SK-N-SH treated with all-trans-retinoic acid at 6 μM for 48 hours (cell line): ENCODE measurements around the gene TEAD4.
A peak's percentile ranks its signal among the peaks of the same experiment; 100 is the strongest.

Experiments
- ATAC-seq: fragments of 200-7000 bp; cut with Tn5 transposase; 3 replicates; pipeline ENCODE4 v1.9.1; 2020; ENCODE audit warnings: mild to moderate bottlenecking, moderate library complexity
- ARNTL ChIP-seq: fragments of 450-650 bp; formaldehyde crosslinking; IDR thresholded peaks from 2 replicates; pipeline ENCODE4 v1.5.0; 2020; ENCODE audit warnings: low read depth, mild to moderate bottlenecking, moderate library complexity, borderline replicate concordance
- CREB5 ChIP-seq: fragments of 250-450 bp; sonication (Bioruptor Pico); IDR thresholded peaks from 2 replicates; pipeline ENCODE4 v1.5.1; 2020; ENCODE audit warnings: low read depth, mild to moderate bottlenecking, moderate library complexity
- CSDC2 ChIP-seq: fragments of 250-450 bp; sonication (Bioruptor Pico); IDR thresholded peaks from 2 replicates; pipeline ENCODE4 v1.5.0; 2020; ENCODE audit warnings: mild to moderate bottlenecking, moderate library complexity
- CSRNP3 ChIP-seq: fragments of 250-450 bp; sonication (Bioruptor Pico); IDR thresholded peaks from 2 replicates; pipeline ENCODE4 v1.5.1; 2021; ENCODE audit warnings: mild to moderate bottlenecking, moderate library complexity
- ESRRG ChIP-seq: fragments of 250-450 bp; sonication (Bioruptor Pico); IDR thresholded peaks from 2 replicates; pipeline ENCODE4 v1.6.1; 2021; ENCODE audit warnings: mild to moderate bottlenecking
- GLIS3 ChIP-seq: fragments of 250-450 bp; sonication (Bioruptor Pico); IDR thresholded peaks from 2 replicates; pipeline ENCODE4 v1.5.0; 2020; ENCODE audit warnings: mild to moderate bottlenecking, moderate library complexity
- ISL1 ChIP-seq: fragments of 250-450 bp; sonication (Bioruptor Pico); IDR thresholded peaks from 2 replicates; pipeline ENCODE4 v2.1.2; 2022; ENCODE audit warnings: mild to moderate bottlenecking, moderate library complexity
- OSR1 ChIP-seq: fragments of 250-450 bp; sonication (Bioruptor Pico); IDR thresholded peaks from 2 replicates; pipeline ENCODE4 v1.8.0; 2022; ENCODE audit warnings: moderate library complexity, mild to moderate bottlenecking, inconsistent platforms
- PATZ1 ChIP-seq: fragments of 250-450 bp; sonication (Bioruptor Pico); IDR thresholded peaks from 2 replicates; pipeline ENCODE4 v1.8.0; 2020; ENCODE audit warnings: mild to moderate bottlenecking, moderate library complexity, borderline replicate concordance
- PPARA ChIP-seq: fragments of 250-450 bp; sonication (Bioruptor Pico); IDR thresholded peaks from 2 replicates; pipeline ENCODE4 v1.5.0; 2020; ENCODE audit warnings: mild to moderate bottlenecking, borderline replicate concordance
- RARB ChIP-seq: fragments of 250-450 bp; sonication (Bioruptor Pico); IDR thresholded peaks from 2 replicates; pipeline ENCODE4 v1.8.0; 2021; ENCODE audit warnings: mild to moderate bottlenecking, moderate library complexity
- SNAI2 ChIP-seq: fragments of 250-450 bp; sonication (Bioruptor Pico); IDR thresholded peaks from 2 replicates; pipeline ENCODE4 v1.5.0; 2020; ENCODE audit warnings: mild to moderate bottlenecking, moderate library complexity
- TSHZ2 ChIP-seq: fragments of 250-450 bp; sonication (Bioruptor Pico); IDR thresholded peaks from 2 replicates; pipeline ENCODE4 v1.5.0; 2020; ENCODE audit warnings: mild to moderate bottlenecking, moderate library complexity
- ZC3H10 ChIP-seq: fragments of 250-450 bp; sonication (Bioruptor Pico); IDR thresholded peaks from 2 replicates; pipeline ENCODE4 v1.5.1; 2021; ENCODE audit warnings: mild to moderate bottlenecking, moderate library complexity
- ZFP3 ChIP-seq: fragments of 250-450 bp; sonication (Bioruptor Pico); IDR thresholded peaks from 2 replicates; pipeline ENCODE4 v1.5.0; 2020; ENCODE audit warnings: mild to moderate bottlenecking, moderate library complexity
- ZFP30 ChIP-seq: fragments of 450-650 bp; formaldehyde crosslinking; IDR thresholded peaks from 2 replicates; pipeline ENCODE4 v1.5.0; 2022; ENCODE audit warnings: mild to moderate bottlenecking, moderate library complexity
- ZNF565 ChIP-seq: fragments of 450-650 bp; formaldehyde crosslinking; conservative IDR thresholded peaks from 2 replicates; pipeline ENCODE4 v1.5.0; 2020; ENCODE audit warnings: low read depth, mild to moderate bottlenecking, moderate library complexity
- ZNF70 ChIP-seq: fragments of 450-650 bp; formaldehyde crosslinking; IDR thresholded peaks from 2 replicates; pipeline ENCODE4 v1.5.0; 2020; ENCODE audit warnings: mild to moderate bottlenecking, moderate library complexity
- ZNF8 ChIP-seq: fragments of 450-650 bp; formaldehyde crosslinking; IDR thresholded peaks from 2 replicates; pipeline ENCODE4 v1.5.0; 2020; ENCODE audit warnings: mild to moderate bottlenecking, moderate library complexity

The TEAD4 gene

GRCh38 chr12:3002646-3003045 lies 43.4 kb downstream of the TEAD4 start:
- ATAC-seq: no peak
- TF ChIP-seq SNAI2 (CRISPR knock-in tag) (no peak), CSDC2 (CRISPR knock-in tag) (no peak), ZC3H10 (CRISPR knock-in tag) (no peak), ZNF565 (CRISPR knock-in tag) (no peak), CREB5 (no peak), OSR1 (CRISPR knock-in tag) (no peak), TSHZ2 (no peak), RARB (CRISPR knock-in tag) (no peak), ZNF8 (CRISPR knock-in tag) (no peak), CSRNP3 (CRISPR knock-in tag) (no peak), ZFP3 (CRISPR knock-in tag) (no peak), ARNTL (CRISPR knock-in tag) (no peak), ZFP30 (CRISPR knock-in tag) (no peak), ISL1 (CRISPR knock-in tag) (no peak), PATZ1 (CRISPR knock-in tag) (no peak)

GRCh38 chr12:3003357-3003992 lies 44.3 kb downstream of the TEAD4 start:
- ATAC-seq: no peak
- TF ChIP-seq PPARA (CRISPR knock-in tag) (no peak), OSR1 (CRISPR knock-in tag) (no peak), GLIS3 (no peak), ESRRG (CRISPR knock-in tag) (no peak), ZC3H10 (CRISPR knock-in tag) (no peak), SNAI2 (CRISPR knock-in tag) (no peak), CREB5 (no peak), ARNTL (CRISPR knock-in tag) (no peak), ZNF70 (CRISPR knock-in tag) (no peak), ZNF8 (CRISPR knock-in tag) (no peak), ZFP3 (CRISPR knock-in tag) (no peak)

- peak; percentile 83 for ATAC-seq
Measured at GRCh38 chr12:3004655-3005565, 45.7 kb downstream of the TEAD4 start.

More at GRCh38 chr12:3004655-3005565, 45.7 kb downstream of the TEAD4 start:
- TF ChIP-seq ARNTL (CRISPR knock-in tag) (no peak), GLIS3 (no peak), ZNF565 (CRISPR knock-in tag) (no peak), PPARA (CRISPR knock-in tag) (no peak), RARB (CRISPR knock-in tag) (no peak), SNAI2 (CRISPR knock-in tag) (no peak), TSHZ2 (no peak)
- TF ChIP-seq, all 23 proteins: peak for 0
